Activated CD4-positive, alpha-beta T cell treated with anti-CD3 and anti-CD28 coated beads for 4 hours (primary cell): ENCODE data around the gene FLT4.

Experiments used
- DNase-seq, 2 donors: peaks; one replicate each; pipeline ENCODE4 v3.0.0-alpha.2; 2020

The FLT4 gene

DNA sequence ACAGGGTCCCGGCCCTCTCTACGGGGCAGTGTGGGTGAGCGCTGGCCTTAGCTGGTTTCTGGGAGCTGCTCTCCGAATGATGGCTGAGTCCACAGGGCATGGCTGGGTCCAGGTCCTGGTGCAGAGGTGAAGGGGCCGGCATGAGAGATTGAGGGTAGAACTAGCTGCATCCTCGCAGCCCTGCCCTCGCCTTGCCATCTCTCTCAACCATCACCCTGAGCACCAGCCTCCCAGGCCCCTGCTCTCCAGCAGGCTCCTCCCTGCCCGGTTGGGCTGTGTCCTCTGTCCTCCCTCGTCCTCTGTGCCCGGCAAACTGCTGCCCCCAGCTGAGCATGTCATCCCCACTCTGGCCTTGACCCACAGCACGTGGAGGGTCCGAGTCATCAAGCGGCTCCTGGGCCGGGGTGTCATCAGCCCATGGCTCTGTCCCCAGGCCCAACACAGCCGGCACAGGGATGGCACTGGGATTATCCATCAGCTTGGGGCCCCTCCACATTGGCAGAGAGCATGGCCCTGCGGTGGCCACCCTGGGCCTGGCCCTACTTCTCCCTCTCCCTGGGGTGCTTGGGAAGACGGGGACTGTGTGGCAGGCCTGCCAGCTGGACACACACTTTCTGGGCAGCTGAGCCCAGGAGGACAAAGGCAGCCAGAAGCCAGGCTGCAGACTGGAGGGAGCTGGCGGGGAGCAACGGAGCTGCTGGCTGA is 8.4 kb downstream of the FLT4 start:
- DNase-seq, result no peak

DNA sequence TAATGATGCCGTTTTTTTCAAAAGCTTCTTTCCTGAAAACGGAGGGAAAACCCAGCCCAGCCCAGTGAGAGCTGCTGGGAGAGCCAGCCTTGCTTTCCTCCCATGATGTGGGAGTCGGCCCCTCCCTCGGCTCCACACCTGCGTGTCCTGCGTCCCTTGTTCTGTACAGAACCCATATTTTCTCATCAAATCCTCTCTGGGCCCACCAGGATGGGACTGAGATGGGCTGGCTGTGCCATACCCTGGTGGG is 8.9 kb downstream of the FLT4 start:
- no peak for DNase-seq

DNA sequence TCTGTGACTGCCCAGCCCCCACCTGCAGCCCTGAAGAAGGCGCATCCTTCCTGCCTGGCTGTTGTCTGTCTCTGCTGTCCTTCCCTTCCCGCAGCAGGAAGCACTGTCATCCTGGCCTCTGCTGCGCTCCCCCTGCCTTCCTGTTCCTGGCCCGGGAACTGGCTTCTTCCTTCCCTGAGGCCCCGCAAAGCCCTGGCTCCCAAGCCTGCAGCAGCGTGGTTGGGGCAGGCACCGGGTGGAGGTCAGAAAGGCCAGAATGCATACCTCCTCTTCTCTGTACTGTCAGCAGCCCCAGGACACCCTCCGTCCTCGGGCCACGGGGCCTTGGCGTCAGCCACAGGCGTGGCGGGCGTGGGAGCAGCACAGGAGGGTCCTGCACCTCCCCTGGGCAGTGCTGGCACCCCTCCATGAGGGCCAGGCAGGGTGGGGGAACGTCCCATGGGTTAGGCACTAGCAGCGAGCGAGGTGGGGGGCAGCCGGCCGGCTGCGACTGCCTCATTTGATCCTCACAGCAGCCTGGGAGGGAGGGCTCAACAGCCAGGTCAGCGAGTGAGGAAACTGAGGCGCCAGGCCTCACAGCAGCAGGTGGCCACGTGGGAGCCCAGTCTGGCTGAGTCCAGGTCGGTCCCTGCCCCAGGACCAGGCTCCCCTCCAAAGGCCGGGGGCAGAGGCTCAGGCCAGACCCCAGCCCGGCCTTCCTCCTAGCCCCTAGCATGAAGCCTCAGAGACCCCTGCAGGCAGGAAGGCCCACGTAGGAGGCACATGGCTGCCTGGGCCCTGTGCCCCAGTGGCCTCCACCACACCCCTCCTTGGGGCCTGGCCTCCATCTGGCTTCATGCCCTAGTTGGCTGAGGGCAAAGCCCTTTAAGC is 9.4 kb downstream of the FLT4 start:
- no peak for DNase-seq

DNA sequence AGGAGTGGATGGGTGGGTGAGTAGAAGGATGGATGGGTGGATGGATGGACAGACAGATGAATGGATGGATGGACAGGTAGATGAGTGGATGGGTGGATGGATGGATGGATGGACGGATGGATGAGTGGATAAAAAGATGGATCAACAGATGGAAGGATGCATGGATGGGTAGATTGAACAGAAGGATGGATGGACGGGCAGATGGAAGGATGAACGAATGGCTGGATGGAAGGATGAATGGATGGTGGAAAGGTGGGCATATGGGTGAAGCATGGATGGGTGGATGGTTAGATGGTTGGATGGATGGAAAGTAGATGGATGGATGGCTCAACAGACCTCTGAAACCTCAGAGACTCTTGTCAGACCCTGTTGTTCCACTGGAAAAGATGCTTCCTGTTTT is 10.1 kb downstream of the FLT4 start:
- DNase-seq, result no peak

DNA sequence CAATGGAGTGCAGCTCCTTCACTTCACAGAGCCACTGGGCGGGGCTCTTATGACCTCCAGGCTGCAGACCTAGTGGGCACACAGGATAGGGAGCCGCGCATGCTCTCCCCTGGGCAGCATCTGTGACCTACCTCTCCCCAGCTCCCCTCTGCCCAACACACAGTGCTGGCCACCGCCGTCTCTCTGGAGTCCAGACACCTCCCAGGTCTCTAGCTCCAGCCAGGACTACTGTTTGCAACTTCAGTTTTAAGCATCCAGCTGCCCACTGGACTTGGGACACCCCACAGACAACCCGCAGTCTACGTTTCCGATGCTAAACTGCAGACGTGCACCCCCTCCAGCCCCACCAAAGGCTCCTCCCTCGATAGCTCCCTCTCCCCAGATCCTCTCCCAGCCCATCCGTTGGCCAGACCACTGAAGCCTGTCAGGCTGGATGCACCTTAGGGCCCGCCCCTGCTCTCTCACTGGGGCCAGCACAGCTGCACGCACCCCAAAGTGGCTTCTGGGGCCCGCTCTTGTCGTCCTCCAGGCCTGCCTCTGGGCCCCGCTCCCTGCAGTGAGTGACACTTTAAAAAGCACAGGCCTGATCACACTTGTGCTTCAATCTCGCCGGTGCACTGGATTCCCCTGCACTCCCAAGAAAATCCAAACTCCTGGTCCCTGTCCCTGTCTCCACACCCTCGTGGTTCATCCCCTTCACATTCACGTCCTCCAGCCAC is 11.3 kb downstream of the FLT4 start:
- no peak for DNase-seq

DNA sequence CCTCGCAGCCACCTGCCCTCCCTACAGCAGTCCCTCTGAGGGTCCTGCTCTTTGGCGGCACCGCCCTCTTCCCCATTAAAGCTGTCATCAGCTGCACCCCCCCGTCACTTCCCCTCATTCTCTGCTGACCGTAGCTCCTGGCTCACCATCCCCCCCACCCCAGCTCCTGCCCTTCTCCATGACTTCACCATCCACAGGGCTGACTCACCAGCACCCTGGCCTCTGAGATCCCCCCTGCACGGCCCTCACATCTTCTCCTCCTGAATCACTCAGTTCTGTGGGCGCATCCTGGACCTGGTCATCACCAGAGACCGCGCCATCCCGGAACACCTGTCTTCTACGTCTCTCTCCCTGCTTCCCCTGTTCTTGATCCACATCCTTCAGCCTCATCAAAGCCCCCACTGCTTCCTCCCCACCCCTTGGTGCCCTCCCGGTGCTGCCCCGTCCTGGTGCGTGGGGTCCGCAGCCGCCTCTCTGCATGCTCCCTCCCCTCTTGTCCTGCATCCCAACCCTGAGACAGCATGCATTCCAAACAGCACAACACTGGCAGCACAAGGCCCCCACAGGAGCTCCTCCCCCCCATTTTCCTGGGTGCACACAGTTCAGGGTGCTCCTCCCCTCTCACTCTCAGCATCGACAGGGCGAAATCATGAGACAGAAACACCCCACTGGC is 12.9 kb downstream of the FLT4 start:
- no peak for DNase-seq

- DNase-seq, result no peak
These were observed 13.4 kb downstream of the FLT4 start for GRCh38 chr5:180636016-180636402.

GRCh38 chr5:180633283-180634177 is 15.9 kb downstream of the FLT4 start:
- DNase-seq, result no peak

DNA sequence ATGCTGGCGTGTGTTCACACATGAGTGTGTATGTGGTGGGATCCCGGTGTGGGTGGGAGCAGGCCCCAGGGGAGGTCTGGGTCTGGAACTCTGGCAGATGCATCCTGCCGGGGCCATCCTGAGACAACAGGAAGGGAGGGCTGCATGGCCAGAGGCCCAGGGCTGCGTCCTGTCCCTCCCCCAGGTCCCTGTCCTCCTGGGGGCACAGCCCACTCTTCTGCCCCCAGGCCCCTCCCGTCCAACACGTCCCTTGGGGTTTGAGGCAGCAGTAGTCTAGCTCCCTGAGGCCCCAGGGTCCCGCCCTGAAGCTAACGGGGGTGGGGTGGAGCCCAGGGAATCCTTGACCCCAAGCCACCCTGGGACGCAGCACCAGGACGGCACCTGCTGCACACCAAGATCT is 16.6 kb downstream of the FLT4 start:
- DNase-seq, result no peak

DNA sequence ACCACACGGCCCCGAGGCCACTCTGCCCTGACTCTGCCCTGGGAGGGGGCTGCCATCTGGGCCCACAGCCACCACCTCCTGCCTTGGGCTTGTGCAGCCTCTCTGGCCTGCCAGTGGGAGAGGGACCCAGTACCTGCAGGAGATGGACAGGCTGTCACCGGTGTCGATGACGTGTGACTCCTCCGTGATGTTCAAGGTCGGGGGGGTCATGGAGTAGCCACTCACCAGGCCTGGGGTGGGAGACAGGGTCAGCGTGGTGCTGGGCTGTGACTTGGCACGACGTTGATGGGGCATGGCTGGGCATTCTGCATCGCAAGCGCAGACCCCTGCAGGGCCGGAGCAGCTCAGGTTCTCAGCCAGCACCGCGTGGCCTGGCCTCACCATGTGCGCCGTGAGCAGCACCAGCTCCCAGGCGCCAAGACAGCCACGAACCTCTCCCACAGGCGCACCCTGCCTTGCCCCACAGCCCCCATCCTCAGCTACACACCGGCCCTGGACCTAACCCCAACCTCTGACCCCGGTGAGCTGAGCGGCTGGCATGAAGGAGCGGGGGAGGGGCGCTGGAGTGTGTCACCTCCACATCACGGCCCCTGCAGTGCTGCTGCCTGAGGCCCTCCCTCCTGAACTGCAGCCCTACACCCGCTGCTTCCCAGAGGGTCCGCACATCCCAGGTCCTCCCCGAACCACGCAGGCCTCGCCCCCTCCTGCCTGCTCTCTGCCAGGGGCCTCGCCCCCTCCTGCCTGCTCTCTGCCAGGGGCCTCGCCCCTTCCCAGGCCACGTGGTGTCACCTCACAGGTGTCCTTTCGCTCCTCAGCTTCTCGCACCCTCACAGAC is 17.6 kb downstream of the FLT4 start:
- no peak for DNase-seq

GRCh38 chr5:180630426-180630825 is 19.0 kb downstream of the FLT4 start:
- DNase-seq, result no peak

- DNase-seq, result no peak
These were observed 19.5 kb downstream of the FLT4 start for GRCh38 chr5:180629831-180630382.

DNA sequence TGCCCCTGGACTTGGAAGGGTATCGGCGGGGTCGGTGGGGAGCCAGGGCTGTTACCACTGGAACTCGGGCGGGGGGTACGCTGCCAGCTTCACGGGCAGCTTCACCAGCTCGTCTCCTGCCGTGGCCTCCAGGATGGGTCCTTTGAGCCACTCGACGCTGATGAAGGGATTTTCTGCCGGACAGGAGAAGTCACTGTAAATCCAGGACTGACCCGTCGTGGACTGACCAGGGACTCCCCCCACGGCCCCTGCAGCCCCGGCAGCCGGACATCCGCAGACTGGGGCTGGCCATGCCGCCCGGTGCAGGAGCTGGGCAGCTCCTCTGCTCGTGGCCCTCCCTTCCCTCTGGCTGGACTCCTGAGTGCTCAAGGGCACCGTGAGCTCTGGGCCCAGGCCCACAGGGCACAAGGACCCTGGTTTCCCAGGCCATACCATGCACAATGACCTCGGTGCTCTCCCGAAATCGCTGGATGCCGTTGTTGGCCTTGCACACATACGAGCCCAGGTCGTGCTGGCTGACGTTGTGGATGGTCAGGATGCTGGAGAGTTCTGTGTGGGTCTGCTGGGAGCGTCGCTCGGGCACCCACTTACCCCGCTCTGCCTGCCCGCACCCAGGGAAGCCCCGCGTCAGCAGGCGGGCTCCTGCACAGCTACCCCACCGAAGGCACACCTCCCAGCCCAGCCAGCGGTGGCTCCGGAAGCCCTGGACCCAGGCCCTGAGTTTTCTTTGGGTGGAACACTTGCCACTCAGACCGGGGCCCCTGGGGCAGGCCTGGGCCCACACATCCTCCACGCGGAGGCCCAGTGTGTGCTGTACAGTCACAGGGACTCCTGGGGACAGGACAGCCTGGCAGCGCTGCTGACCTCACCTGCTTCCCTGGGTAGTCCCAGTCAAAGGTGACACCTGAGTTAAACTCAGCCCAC is 20.3 kb downstream of the FLT4 start:
- DNase-seq, result no peak

DNA sequence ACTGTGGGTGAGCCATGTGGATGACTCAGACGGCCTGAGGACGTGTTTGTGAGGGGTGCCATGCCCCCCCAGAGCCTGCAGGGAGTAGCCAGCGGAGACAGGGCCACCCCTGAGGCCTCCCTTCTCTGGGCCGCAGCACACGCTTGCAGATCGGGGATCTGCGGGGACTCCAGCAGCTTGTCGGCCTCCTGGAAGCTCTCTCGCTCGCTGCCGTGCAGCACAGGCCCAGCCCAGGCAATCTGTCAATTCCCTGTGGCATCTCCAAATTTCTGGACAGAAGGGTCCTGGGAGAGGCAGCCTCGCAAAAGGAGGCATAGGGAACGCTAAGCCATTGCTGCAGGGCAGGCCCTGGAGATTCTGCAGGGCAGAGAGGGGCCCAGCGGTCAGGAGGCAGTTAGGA is 21.2 kb downstream of the FLT4 start:
- no peak for DNase-seq

GRCh38 chr5:180627386-180628120 is 21.8 kb downstream of the FLT4 start:
- DNase-seq, result no peak

DNA sequence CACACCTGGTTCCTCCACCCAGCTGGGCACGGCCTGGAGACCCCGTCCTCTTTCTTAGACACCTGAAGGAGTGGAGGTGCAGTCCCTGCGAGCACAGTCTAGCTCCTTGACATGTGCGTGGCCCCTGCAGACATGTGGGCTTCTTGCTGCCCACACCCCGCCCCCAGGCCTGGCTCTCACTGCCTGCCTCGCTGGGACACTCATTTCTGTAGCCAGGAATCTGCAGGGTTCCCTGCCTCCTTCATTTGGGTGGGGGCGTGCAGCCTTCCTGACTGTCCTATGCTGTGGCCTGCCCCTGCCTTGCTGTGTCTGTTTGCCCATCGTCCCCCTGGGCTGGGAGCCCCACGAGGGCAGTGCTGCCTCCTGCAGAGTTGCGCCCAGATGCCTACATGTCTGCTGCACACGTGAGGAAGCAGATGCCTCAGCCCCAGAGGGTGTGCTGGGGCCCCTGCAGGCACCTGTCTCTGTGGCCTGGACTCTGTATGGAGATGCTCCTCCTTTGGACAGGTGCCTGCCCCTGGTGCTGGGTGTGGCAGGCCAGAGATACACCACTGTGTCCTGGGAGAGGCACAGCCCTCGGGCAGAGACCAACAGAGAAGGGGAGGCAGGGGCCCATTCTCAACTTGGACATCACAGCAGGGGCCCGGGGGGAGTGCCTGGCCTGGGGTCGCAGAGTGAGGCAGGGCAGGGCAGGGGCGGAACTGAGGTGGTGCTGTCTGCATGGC is 22.6 kb downstream of the FLT4 start:
- DNase-seq, result no peak

DNA sequence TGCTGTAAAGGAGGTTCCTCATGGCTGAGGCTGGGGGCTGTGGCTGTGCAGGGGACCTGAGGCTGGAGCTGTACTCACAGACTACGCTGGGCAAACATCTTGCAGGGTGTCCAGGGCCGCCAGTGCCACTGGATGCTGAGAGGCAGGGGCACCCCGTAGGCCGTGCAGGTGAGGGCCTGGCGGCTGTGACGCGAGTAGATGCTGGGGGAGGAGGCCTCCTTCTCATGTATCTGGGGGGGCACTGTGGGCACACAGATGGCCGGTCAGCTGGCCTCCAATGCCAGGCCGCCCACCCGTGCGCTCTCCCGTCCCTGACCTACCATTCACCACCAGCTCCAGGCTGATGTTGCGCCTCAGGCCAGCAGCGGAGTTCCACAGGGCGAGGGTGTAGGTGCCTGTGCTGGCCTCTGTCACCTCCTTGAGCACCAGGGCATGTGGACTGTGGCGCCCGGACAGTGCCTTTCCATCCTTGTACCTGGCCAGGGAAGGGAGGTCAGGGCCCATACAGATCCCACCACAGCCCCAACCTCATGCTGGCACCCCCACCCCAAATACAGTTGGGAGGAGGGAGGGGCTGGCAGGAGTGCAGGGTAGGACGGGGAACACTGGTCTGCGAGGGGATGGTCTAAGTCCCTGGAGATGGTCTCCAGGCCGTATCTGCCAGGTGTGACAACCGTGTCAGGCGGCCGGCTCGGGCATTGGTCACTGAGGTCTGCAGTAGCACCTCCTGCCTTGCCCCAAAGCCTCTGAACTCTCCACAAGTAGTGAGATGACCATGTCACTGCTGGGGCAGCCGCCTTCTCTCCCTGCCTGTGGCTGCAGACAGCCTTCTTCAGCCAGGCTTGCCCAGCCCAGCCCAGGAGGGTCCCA is 23.4 kb downstream of the FLT4 start:
- no peak for DNase-seq
